HepG2 (cell line): Measurements from ENCODE around the gene CTNNA1. TPM values are rescaled to one million over a fixed set of nuclear protein-coding genes. Genes with fewer than 3 reads are reported as not detected.

Experiments
- ATAC-seq: fragments of 200-7000 bp; cut with Tn5 transposase; 3 replicates; pipeline ENCODE4 v1.9.1; 2020; ENCODE audit warnings: mild to moderate bottlenecking, moderate library complexity
- BruUV-seq: library from RNA; stranded (reverse); fragments of 400-500 nt; replicated peaks from 2 replicates; lab custom pipeline; 2021; lab: Mats Ljungman, UMichigan
- CTCF ChIA-PET: fragments of 300-600 bp; formaldehyde crosslinking; extraction: SDS; loops from one replicate; lab custom pipeline; 2021; ENCODE audit warnings: low total read pairs, inconsistent platforms, low intra/inter-chr PET ratio; lab: Yijun Ruan, JAX
- POLR2A ChIA-PET: fragments of 350-600 bp; sonication (Branson Sonifier 250); formaldehyde crosslinking; loops from one replicate; lab custom pipeline; 2020; ENCODE audit warnings: antibody characterized with exemption, inconsistent platforms; lab: Yijun Ruan, JAX
- DNase-seq: peaks from one replicate; pipeline ENCODE4 v3.0.0-alpha.2; 2015; ENCODE audit warnings: low spot score
- FAIRE-seq: peaks from 3 replicates; lab custom pipeline; 2011; peaks lifted over from hg19 to GRCh38; lab: Jason Lieb, UNC
- H2AFZ ChIP-seq: one replicate; pipeline ENCODE4 v1.6.1; 2011; ENCODE audit warnings: low read length, inconsistent platforms
- H3K27ac ChIP-seq: fragments of 300-600 bp; 3 replicates; pipeline ENCODE4 v1.8.0; 2011; ENCODE audit warnings: mixed run types, mild to moderate bottlenecking, mixed read lengths, low read length, inconsistent platforms; ENCODE audit not compliant: insufficient read depth; ENCODE audit errors: extremely low read length
- H3K27me3 ChIP-seq, 2 experiments: fragments of 200-600 bp in 1 of 2; 2 replicates in 1 of 2; 3 replicates in 1 of 2; pipeline versions ENCODE4 v1.6.0 to v1.8.0; 2011; ENCODE audit warnings: low read length in 2 of 2, mild to moderate bottlenecking in 2 of 2, moderate library complexity in 2 of 2, inconsistent platforms in 1 of 2; ENCODE audit not compliant: insufficient read depth in 2 of 2, control insufficient read depth in 1 of 2
- H3K36me3 ChIP-seq, 2 experiments: fragments of 200-600 bp in 1 of 2; replicated peaks in 1 of 2; 2 replicates in 1 of 2; 3 replicates in 1 of 2; pipeline versions ENCODE4 v1.5.1 to v1.8.0; 2011; ENCODE audit warnings: low read length in 2 of 2, inconsistent platforms in 1 of 2; ENCODE audit not compliant: insufficient read depth in 2 of 2, control insufficient read depth in 1 of 2
- H3K4me1 ChIP-seq: 2 replicates; pipeline ENCODE4 v1.5.1; 2012; ENCODE audit warnings: low read length, inconsistent platforms; ENCODE audit not compliant: insufficient read depth
- H3K4me2 ChIP-seq: 2 replicates; pipeline ENCODE4 v1.6.0; 2011; ENCODE audit warnings: low read depth, low read length, inconsistent platforms
- H3K4me3 ChIP-seq, 3 experiments: fragments of 200-600 bp in 1 of 3; sonication (generic), shearing (Covaris generic) in 1 of 3; replicated peaks in 1 of 3; 2 replicates each; pipeline ENCODE4 v1.5.1; 2011 to 2016; ENCODE audit warnings: low read length in 3 of 3, inconsistent platforms in 2 of 3, low read depth in 2 of 3, mild to moderate bottlenecking in 2 of 3, control low read depth in 1 of 3, mixed read lengths in 1 of 3; ENCODE audit not compliant: insufficient read depth in 1 of 3
- H3K79me2 ChIP-seq: one replicate; pipeline ENCODE4 v1.6.1; 2011; ENCODE audit warnings: low read length, inconsistent platforms; ENCODE audit not compliant: insufficient read depth
- H3K9ac ChIP-seq: 2 replicates; pipeline ENCODE4 v1.6.0; 2011; ENCODE audit warnings: mild to moderate bottlenecking, low read depth, low read length, inconsistent platforms; ENCODE audit not compliant: insufficient read depth
- H3K9me3 ChIP-seq: 2 replicates; pipeline ENCODE4 v1.5.1; 2012; ENCODE audit warnings: mild to moderate bottlenecking, low read length
- H4K20me1 ChIP-seq: 2 replicates; pipeline ENCODE4 v1.6.0; 2011; ENCODE audit warnings: inconsistent platforms, mild to moderate bottlenecking, low read length, moderate library complexity; ENCODE audit not compliant: insufficient read depth
- ATF2 ChIP-seq: sonication (generic); formaldehyde crosslinking; IDR thresholded peaks from 2 replicates; pipeline ENCODE4 v1.4.0; 2020; ENCODE audit warnings: missing genetic modification reagents
- FOXP1 ChIP-seq, 2 experiments: fragments of 450-650 bp in 1 of 2; IDR thresholded peaks; 2 replicates each; pipeline ENCODE4 v1.6.1; 2017 to 2018; ENCODE audit warnings: antibody characterized with exemption in 1 of 2
- HOXA3 ChIP-seq: sonication (generic); formaldehyde crosslinking; IDR thresholded peaks from 2 replicates; pipeline ENCODE4 v1.5.0; 2020; ENCODE audit warnings: missing genetic modification reagents
- HOXD1 ChIP-seq: sonication (generic); formaldehyde crosslinking; IDR thresholded peaks from 2 replicates; pipeline ENCODE4 v1.5.0; 2020; ENCODE audit warnings: missing genetic modification reagents
- TBX3 ChIP-seq: fragments of 450-650 bp; IDR thresholded peaks from 2 replicates; pipeline ENCODE4 v1.6.1; 2017; ENCODE audit warnings: antibody characterized with exemption, mild to moderate bottlenecking, inconsistent platforms, borderline replicate concordance
- ZNF562 ChIP-seq: sonication (generic); formaldehyde crosslinking; IDR thresholded peaks from 2 replicates; pipeline ENCODE4 v1.8.0; 2022; ENCODE audit warnings: missing genetic modification reagents, borderline replicate concordance
- WGBS: methylation state at CpG from one replicate; pipeline ENCODE4 v1.1.6; 2017; ENCODE audit warnings: low lambda C conversion rate; 5-methylcytosine and 5-hydroxymethylcytosine counted together
- in situ Hi-C: cut with HindIII; loops from 2 replicates; pipeline ENCODE4 v1.10.0; 2017; ENCODE audit warnings: low pct_unique_long_range_greater_than_20kb; ENCODE audit not compliant: extremely low pct_ligation_motif_present
- intact Hi-C: fragments of 100-400 bp; cut with micrococcal nuclease; formaldehyde crosslinking; loops from one replicate; pipeline ENCODE4 v1.10.0; 2022; ENCODE audit not compliant: unreplicated experiment
- polyA plus RNA-seq, 8 experiments: library from polyadenylated mRNA; depleted of rRNA in 3 of 8; stranded (reverse) in 7 of 8; unstranded in 1 of 8; fragments of >200 nt; fragmentation: Illumina TruSeq in 4 of 8; extraction: Trizol in 4 of 8; gene quantifications; 2 replicates each; pipeline versions ENCODE4 v1.2.1 to v1.2.3, GENCODE V29; 2011 to 2016; ENCODE audit warnings: low read depth in 4 of 8, missing spikeins in 1 of 8, mixed read lengths in 1 of 8; ENCODE audit not compliant: insufficient read depth in 1 of 8
- total RNA-seq, 5 experiments: library from RNA; depleted of rRNA; stranded (reverse); fragments of >200 nt; fragmentation: Illumina TruSeq; extraction: Trizol; gene quantifications; 2 replicates each; pipeline ENCODE4 v1.2.3, GENCODE V29; 2016; ENCODE audit warnings: low read depth in 1 of 5

Gene CTNNA1
- total and polyA plus RNA-seq, 2 of the 13 experiments (the other 11 are each of a cell fraction or from before 2014, with no cell fraction given): 66.8 to 162 TPM

- no peak for DNase-seq
- no peak for TF ChIP-seq ATF2
- TF ChIP-seq, all 625 proteins: peak for 0
- BruUV-seq: no TSS peak
- intact Hi-C loops (no loop called here), in situ Hi-C loops (no loop called here)
- no peak overlapping the region for H2AFZ ChIP-seq
- H3K36me3 ChIP-seq: peaks cover 7 to 20% of the 10 kb centered on the region in 2 experiments
- H3K27me3 ChIP-seq: no peaks in the 10 kb centered on the region
- ChIA-PET POLR2A (no interaction called here), CTCF (no interaction called here)
- H3K4me2 ChIP-seq: no peak overlapping the region
- 100% methylated on average over 1 of the region's 1 CpG for WGBS
- peaks cover 52% of the 10 kb centered on the region for H3K79me2 ChIP-seq
- peaks cover 6% of the 10 kb centered on the region for H4K20me1 ChIP-seq
- H3K27ac ChIP-seq: no peak overlapping the region
- no peak for FAIRE-seq
- no peak overlapping the region for H3K9ac ChIP-seq
- no peak overlapping the region for H3K4me3 ChIP-seq
- no peak for ATAC-seq
- no peaks in the 10 kb centered on the region for H3K4me1 ChIP-seq
- no peaks in the 10 kb centered on the region for H3K9me3 ChIP-seq
These were observed 37.5 kb downstream of the CTNNA1 start for GRCh38 chr5:138790684-138791083.

GRCh38 chr5:138792195-138792790 lies 39.1 kb downstream of the CTNNA1 start:
- ATAC-seq: no peak
- POLR2A ChIA-PET: interaction anchor here (1.0 kb wide), 1 partner anchor 68 kb away, joined by 3 read pairs; no protein-coding TSS in a partner anchor
- H3K79me2 ChIP-seq: peaks cover 49% of the 10 kb centered on the region

More at GRCh38 chr5:138792195-138792790, 39.1 kb downstream of the CTNNA1 start:
- DNase-seq: no peak
- CTCF ChIA-PET: no interaction called here
- Histone ChIP-seq H3K9me3 (no peaks in the 10 kb centered on the region), H2AFZ (no peak overlapping the region), H3K27me3 (no peaks in the 10 kb centered on the region), H3K4me2 (no peak overlapping the region), H3K27ac (no peak overlapping the region), H3K36me3 (peaks cover 3 to 7% of the 10 kb centered on the region in 2 experiments; a peak in 4 of 5 replicates), H3K9ac (no peak overlapping the region), H4K20me1 (peaks cover 6% of the 10 kb centered on the region), H3K4me3 (no peak overlapping the region), H3K4me1 (no peaks in the 10 kb centered on the region)
- in situ Hi-C loops (no loop called here), intact Hi-C loops (no loop called here)
- TF ChIP-seq ZNF562 (CRISPR knock-in tag) (no peak), FOXP1 (IDR thresholded peaks at IDR 0.05) (no peak), FOXP1 (CRISPR knock-in tag; IDR thresholded peaks at IDR 0.05) (no peak), HOXA3 (CRISPR knock-in tag) (no peak), HOXD1 (CRISPR knock-in tag) (no peak), TBX3 (no peak)
- 90% methylated on average over 4 of the region's 4 CpGs for WGBS
- BruUV-seq: no TSS peak
- FAIRE-seq: no peak
